ENCODE measurements around the gene HOXC11. TPM values are rescaled to one million over a fixed set of nuclear protein-coding genes. Genes with fewer than 3 reads are reported as not detected.

HOXC11 gene
- total RNA-seq, 1 experiment from 2014 or later, result 5.7 TPM

GRCh38 chr12:53928054-53928835 lies 44.7 kb upstream of the HOXC11 start:
- Histone ChIP-seq H3K27me3 (replicated peaks; ENCODE audit: insufficient read depth, low read depth, low read length, poor library complexity) (peaks cover 59% of the 10 kb centered on the region), H3K4me3 (ENCODE audit: low read depth, low read length, poor library complexity, severe bottlenecking) (no peak overlapping the region)
- no TSS peak for BruUV-seq (replicated peaks)

DNA sequence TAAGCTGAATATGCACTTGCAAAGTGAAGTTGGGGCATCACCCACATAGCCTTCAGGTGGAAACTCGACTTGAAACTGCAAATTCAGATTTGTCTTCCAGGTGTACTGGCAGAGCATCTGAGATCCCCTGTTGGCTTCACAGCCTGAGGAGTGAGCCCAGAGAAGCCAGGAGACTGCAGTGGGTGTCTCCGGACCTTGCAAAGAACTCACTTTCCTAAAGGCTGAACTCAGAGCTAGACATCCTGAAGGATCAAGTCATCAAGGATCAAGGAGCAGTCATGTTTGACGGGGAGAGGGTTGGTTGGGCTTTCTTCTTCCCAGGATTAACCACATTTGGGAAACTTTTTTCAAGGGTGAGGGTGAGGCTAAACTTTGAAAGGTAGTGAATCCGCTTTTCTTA lies 43.4 kb upstream of the HOXC11 start:
- POLR2A ChIA-PET (ENCODE audit: low non-redundant PET), result no interaction called here
- intact Hi-C loops (cut with micrococcal nuclease; ENCODE audit: unreplicated experiment), result no loop called here
- BruUV-seq (replicated peaks), result no TSS peak

More at GRCh38 chr12:53928054-53928835, 44.7 kb upstream of the HOXC11 start:
- CTCF ChIA-PET, result no interaction called here
- intact Hi-C loops (cut with micrococcal nuclease; ENCODE audit: unreplicated experiment), result no loop called here
- no peaks in the 10 kb centered on the region for H3K9me3 ChIP-seq (ENCODE audit: low read depth, low read length, poor library complexity, severe bottlenecking)
- TF ChIP-seq EZH2 (IDR thresholded peaks at IDR 0.05; ENCODE audit: borderline replicate concordance, low read depth, low read length, poor library complexity, severe bottlenecking), result no peak
- TF ChIP-seq, protein P1, sequence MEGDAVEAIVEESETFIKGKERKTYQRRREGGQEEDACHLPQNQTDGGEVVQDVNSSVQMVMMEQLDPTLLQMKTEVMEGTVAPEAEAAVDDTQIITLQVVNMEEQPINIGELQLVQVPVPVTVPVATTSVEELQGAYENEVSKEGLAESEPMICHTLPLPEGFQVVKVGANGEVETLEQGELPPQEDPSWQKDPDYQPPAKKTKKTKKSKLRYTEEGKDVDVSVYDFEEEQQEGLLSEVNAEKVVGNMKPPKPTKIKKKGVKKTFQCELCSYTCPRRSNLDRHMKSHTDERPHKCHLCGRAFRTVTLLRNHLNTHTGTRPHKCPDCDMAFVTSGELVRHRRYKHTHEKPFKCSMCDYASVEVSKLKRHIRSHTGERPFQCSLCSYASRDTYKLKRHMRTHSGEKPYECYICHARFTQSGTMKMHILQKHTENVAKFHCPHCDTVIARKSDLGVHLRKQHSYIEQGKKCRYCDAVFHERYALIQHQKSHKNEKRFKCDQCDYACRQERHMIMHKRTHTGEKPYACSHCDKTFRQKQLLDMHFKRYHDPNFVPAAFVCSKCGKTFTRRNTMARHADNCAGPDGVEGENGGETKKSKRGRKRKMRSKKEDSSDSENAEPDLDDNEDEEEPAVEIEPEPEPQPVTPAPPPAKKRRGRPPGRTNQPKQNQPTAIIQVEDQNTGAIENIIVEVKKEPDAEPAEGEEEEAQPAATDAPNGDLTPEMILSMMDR (conservative IDR thresholded peaks at IDR 0.05; ENCODE audit: low read depth, low read length), result no peak
- no peak for DNase-seq (ENCODE audit: low spot score)
- no peaks in the 10 kb centered on the region for H3K36me3 ChIP-seq (ENCODE audit: insufficient read depth, low read length, poor library complexity, severe bottlenecking)
- peaks cover 7% of the 10 kb centered on the region for H3K4me1 ChIP-seq (ENCODE audit: insufficient read depth, low read length, poor library complexity, severe bottlenecking)
- POLR2A ChIA-PET (ENCODE audit: low non-redundant PET), result no interaction called here
- no peak overlapping the region for H3K27ac ChIP-seq (ENCODE audit: low read depth, low read length, poor library complexity, severe bottlenecking)

DNA sequence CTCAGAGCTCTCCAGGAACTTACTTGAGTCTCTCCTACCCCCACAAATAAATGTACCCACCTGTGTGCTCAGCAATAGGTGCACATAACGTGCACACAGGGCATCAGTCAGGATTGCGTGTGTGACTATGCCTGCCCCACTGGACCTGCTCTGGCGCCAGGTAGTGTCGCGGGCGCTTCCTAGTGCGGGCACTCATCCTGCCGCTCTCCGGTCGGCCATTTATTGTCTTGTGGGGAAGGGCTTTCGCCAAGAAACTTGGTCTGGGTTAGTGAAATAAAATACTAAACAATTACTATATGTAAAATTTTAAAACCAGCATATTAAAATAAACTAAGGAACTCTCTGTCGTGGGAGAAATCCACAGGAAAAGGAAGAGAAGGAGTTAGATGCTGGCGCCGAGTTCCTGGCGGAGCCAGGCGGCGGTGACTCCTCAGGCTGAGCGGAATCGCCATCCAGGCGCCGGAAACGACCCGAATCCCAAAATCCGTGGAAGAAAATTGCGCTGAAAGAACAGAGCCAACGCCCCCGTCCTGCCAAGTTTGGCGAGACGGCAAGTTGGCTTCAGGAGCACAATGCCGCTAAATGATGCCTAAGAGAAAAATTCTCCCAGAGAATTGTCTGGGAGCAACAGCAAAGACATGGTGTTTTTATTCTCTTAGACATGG lies 42.2 kb upstream of the HOXC11 start:
- CTCF ChIA-PET, result no interaction called here
- no peak overlapping the region for H3K27ac ChIP-seq (ENCODE audit: low read depth, low read length, poor library complexity, severe bottlenecking)
- H3K36me3 ChIP-seq (ENCODE audit: insufficient read depth, low read length, poor library complexity, severe bottlenecking), result no peaks in the 10 kb centered on the region
- no peak for TF ChIP-seq EZH2 (IDR thresholded peaks at IDR 0.05; ENCODE audit: borderline replicate concordance, low read depth, low read length, poor library complexity, severe bottlenecking)
- TF ChIP-seq, protein P1 (conservative IDR thresholded peaks at IDR 0.05; ENCODE audit: low read depth, low read length), result no peak
- H3K9me3 ChIP-seq (ENCODE audit: low read depth, low read length, poor library complexity, severe bottlenecking), result no peaks in the 10 kb centered on the region
- POLR2A ChIA-PET (ENCODE audit: low non-redundant PET), result no interaction called here
- H3K27me3 ChIP-seq (replicated peaks; ENCODE audit: insufficient read depth, low read depth, low read length, poor library complexity), result peaks cover 59% of the 10 kb centered on the region
- no peak for DNase-seq (ENCODE audit: low spot score)
- H3K4me1 ChIP-seq (ENCODE audit: insufficient read depth, low read length, poor library complexity, severe bottlenecking), result peaks cover 10% of the 10 kb centered on the region
- intact Hi-C loops (cut with micrococcal nuclease; ENCODE audit: unreplicated experiment), result no loop called here
- no peak overlapping the region for H3K4me3 ChIP-seq (ENCODE audit: low read depth, low read length, poor library complexity, severe bottlenecking)
- no TSS peak for BruUV-seq (replicated peaks)

More for the DNA sequence above, 43.4 kb upstream of the HOXC11 start:
- CTCF ChIA-PET, result no interaction called here
- Histone ChIP-seq H3K27me3 (replicated peaks; ENCODE audit: insufficient read depth, low read depth, low read length, poor library complexity) (peaks cover 59% of the 10 kb centered on the region), H3K4me1 (ENCODE audit: insufficient read depth, low read length, poor library complexity, severe bottlenecking) (peaks cover 7% of the 10 kb centered on the region), H3K9me3 (ENCODE audit: low read depth, low read length, poor library complexity, severe bottlenecking) (no peaks in the 10 kb centered on the region), H3K36me3 (ENCODE audit: insufficient read depth, low read length, poor library complexity, severe bottlenecking) (no peaks in the 10 kb centered on the region), H3K27ac (ENCODE audit: low read depth, low read length, poor library complexity, severe bottlenecking) (no peak overlapping the region), H3K4me3 (ENCODE audit: low read depth, low read length, poor library complexity, severe bottlenecking) (no peak overlapping the region)
- TF ChIP-seq, protein P1 (conservative IDR thresholded peaks at IDR 0.05; ENCODE audit: low read depth, low read length), result no peak
- no peak for TF ChIP-seq EZH2 (IDR thresholded peaks at IDR 0.05; ENCODE audit: borderline replicate concordance, low read depth, low read length, poor library complexity, severe bottlenecking)
- no peak for DNase-seq (ENCODE audit: low spot score)
